ENCODE data around the gene COG5.
"Not testable (repeated sequence)": the region's sequence is repeated elsewhere in the genome, so short reads cannot be mapped to it uniquely, and the experiment has no call there.

The COG5 gene

DNA sequence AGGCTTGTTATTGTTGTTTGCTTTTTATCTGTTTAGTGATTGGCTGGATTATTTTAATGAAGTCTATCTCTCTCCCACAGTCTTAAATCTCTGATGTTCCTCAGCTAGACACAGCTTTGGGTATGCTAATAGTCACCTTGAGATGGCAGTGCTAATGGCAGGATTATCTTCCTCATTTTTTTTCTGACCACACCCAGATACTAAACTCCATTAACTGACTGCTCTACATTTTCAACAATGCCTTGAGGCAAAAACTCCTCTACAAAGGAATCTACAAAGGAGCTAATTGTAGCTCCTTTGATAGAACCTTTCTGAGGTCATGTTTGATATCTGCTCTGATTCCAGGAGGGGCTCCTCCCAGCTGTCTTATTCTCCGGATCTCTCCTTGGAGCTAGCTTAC is 272.3 kb downstream of the COG5 start:
- no peak for FAIRE-seq

GRCh38 chr7:107286751-107287621 is 276.7 kb downstream of the COG5 start:
- FAIRE-seq (no peak), DNase-seq (ENCODE audit: insufficient read length, low spot score) (no peak)

More for the DNA sequence above, 272.3 kb downstream of the COG5 start:
- DNase-seq (ENCODE audit: insufficient read length, low spot score): no peak

DNA sequence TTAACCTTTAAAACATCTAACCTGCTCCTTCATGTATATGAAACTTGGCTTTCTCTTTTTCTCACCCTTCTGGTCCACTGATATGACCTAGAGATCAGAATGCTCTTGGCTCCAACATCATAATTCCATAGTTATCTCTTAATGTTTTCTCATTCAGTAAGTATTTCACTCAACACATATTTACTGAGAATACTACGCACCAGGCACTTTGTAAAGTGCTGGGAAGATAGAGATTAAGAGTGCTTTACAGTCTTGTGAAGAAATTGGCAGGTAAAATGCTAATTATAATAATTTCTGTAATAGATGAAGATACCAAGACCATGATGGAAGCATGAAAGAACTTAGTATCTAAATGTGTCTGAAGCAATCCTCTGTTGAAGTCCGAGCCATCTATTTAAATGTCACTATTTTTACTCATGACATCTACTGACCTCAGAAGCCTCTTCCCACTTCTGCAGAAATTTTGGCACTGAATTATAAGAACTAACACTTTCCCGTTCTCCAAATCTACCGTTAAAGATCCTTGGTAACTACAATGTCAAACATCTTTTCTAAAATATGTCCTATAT is 278.7 kb downstream of the COG5 start:
- FAIRE-seq: no peak

GRCh38 chr7:107277331-107277730 is 286.4 kb downstream of the COG5 start:
- no peak for DNase-seq (ENCODE audit: insufficient read length, low spot score)
- no peak for FAIRE-seq

More for the DNA sequence above, 278.7 kb downstream of the COG5 start:
- DNase-seq (ENCODE audit: insufficient read length, low spot score): no peak

- DNase-seq (ENCODE audit: insufficient read length, low spot score) (no peak), FAIRE-seq (no peak)
Measured at GRCh38 chr7:107276220-107276827, 287.4 kb downstream of the COG5 start.

DNA sequence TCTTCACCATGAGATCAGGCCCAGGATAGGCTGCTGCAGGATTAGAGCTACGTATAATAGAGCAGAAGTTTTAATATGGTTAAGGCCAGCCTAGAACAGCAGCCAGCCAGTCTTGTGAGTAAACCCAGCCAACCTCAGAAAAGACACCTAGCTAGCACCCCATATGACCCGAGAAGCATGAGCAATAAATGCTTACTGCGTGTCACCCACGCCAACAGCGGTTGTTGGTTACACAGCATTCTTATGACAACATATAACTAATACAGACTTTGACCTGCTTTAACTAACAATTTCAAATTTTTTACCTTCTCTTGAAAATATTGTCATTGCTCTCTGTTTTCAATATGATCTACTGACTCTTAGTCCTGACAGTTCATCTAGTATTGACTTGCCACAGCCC is 289.2 kb downstream of the COG5 start:
- DNase-seq (ENCODE audit: insufficient read length, low spot score) (no peak), FAIRE-seq (no peak)

DNA sequence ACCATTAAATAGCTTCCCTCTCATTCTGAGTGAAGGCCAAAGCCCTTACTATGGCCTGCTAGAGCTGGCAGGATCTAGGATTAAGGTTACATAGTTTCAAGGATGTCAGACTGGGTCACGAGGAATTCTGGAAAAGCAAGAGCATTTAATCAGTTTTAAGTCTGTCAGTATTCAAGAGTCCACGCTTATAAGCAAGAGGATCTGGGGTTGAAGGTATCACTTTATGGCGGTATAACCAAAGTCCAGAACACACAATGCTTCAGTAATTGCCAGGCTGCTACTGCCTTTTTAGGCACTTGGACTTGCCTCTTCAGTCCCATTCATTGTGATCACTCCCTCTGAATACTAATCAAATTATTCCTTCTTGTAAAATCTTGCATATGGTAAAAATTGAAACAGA is 293.9 kb downstream of the COG5 start:
- FAIRE-seq (no peak), DNase-seq (ENCODE audit: insufficient read length, low spot score) (no peak)

- no peak for DNase-seq (ENCODE audit: insufficient read length, low spot score)
- FAIRE-seq: no peak
Measured at GRCh38 chr7:107268594-107268993, 295.1 kb downstream of the COG5 start.

DNA sequence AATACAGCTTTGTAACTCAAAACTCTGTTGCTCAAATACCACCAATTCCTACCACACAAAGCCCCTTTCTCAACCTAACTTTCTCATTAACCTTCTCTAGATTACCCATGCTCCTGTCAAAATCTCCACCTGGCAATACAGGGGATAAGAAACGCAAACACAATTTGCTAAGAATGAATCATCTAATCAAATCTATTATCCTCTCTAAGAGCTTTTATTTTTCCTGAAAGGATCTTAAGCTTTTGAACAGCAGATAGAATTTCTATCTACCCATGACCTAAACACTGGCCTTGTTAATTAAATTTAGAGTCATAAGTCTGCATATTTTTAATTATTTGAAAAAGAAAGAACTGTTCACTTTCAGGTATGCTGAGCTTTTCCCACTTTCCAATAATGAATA is 296.6 kb downstream of the COG5 start:
- FAIRE-seq: no peak
- no peak for DNase-seq (ENCODE audit: insufficient read length, low spot score)

GRCh38 chr7:107264723-107265122 is 299.0 kb downstream of the COG5 start:
- DNase-seq (ENCODE audit: insufficient read length, low spot score) (no peak), FAIRE-seq (no peak)

GRCh38 chr7:107262857-107263256 is 300.9 kb downstream of the COG5 start:
- FAIRE-seq (no peak), DNase-seq (ENCODE audit: insufficient read length, low spot score) (no peak)

GRCh38 chr7:107258737-107259136 is 305.0 kb downstream of the COG5 start:
- DNase-seq (ENCODE audit: insufficient read length, low spot score) (no peak), FAIRE-seq (no peak)

GRCh38 chr7:107255602-107256001 is 308.1 kb downstream of the COG5 start:
- FAIRE-seq (no peak), DNase-seq (ENCODE audit: insufficient read length, low spot score) (no peak)

DNA sequence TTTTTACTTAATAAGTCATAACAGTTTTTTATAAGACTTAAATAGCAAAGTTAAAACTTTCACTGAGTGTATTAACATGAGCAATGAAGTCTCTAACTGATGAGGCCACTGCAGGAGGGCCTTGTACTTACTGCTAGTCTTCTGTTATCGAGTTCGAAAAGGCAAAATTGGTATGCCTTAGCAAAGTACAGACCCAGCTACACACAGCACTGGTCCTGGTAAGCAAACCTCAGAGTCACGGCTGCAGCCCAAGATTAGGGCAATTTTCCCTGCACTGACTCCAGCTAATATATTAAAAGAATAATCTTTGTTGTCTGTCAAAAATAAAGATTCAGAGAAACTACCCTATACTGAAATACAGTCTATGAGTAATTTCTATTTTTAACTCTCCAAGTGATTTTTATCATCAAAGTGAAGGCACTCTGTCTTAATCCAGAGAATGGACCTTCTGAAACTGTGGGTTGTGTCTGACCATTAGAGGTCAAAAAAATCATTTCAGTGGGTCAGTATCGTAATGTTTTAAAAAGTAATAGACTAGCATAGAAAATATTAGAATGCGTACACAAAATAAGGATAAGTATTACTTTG is 309.2 kb downstream of the COG5 start:
- DNase-seq (ENCODE audit: insufficient read length, low spot score) (no peak), FAIRE-seq (no peak)

DNA sequence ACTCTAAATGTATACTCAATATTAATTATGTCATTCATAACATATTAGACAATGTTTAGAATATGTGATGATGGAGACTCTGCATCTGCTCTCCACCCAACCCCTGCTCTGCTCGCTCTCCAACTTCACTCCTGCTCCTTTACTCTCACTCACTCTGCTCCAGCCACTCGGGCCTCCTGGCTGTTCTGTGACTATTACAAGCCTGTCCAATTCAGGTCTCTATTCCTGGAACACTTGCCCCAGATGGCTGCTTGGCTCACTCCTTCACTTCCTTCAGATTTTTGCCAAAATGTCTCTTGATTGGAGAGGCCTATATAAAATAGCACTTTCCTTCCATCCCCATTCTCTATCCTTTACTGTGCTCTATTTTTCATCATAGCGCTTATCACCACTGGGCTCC is 310.1 kb downstream of the COG5 start:
- FAIRE-seq: no peak
- no peak for DNase-seq (ENCODE audit: insufficient read length, low spot score)

DNA sequence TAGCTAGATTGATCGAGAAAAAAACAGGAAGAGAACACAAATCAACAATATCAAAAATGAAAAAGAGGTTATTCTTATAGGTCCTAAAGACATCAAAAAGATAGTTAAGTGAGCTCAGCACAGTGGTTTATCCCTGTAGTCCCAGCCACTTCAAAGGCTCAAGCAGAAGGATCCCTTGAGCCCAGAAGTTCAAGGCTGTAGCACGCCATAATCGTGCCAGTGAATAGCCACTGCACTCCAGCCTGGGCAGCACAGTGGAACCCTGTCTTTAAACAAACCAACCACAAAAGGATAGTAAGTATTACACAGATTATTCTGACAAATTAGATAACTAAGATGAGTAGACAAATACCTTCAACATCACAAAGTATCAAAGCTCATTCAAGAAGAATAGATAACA is 311.8 kb downstream of the COG5 start:
- FAIRE-seq (no peak), DNase-seq (ENCODE audit: insufficient read length, low spot score) (no peak)

DNA sequence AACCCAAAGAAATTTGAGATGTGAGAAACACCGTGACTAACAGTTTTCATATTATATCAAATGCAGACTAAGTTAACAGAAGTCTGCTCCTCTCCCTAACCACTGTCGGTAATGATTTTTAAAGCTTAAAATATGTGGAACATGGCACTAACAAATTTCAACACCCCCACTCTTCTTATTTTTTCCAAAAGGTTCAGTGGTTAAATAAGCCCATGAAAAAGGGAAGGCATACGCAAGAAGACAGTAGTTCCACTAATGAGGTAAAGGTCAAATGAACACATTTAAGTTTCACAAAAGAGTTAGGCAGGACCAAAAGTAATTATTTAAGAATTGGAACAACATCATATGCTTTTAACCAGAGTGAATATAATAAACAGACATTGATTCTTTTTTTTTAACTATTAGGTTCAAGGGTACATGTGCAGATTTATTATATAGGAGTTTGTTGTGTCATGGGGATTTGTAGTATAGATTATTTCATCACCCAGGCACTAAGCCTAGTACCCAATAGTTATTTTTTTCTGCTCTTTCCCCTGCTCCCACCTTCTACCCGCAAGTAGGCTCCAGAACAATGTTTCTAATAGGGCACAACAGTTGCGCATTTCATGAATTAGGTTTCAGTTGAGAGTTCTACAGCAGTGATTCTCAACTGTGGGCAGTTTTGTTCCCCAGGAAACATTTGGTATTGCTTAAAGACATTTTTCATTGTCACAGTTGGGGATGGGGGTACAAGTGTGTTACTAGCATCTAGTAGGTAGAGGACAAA is 315.0 kb downstream of the COG5 start:
- FAIRE-seq (no peak), DNase-seq (ENCODE audit: insufficient read length, low spot score) (no peak)

DNA sequence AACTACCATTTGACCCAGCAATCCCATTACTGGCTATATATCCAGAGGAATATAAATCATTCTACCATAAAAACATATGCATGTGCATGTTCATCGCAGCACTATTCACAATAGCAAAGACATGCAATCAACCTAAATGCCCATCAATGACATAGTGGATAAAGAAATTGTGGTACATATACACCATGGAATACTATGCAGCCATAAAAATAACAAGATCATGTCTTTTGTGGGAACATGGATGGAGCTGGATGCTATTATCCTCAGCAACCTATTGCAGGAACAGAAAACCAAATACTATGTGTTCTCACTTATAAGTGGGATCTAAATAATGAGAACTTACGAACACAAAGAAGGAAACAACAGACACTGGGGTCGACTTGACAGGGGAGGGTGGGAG is 316.9 kb downstream of the COG5 start:
- not testable (repeated sequence) for FAIRE-seq; DNase-seq (ENCODE audit: insufficient read length, low spot score)

DNA sequence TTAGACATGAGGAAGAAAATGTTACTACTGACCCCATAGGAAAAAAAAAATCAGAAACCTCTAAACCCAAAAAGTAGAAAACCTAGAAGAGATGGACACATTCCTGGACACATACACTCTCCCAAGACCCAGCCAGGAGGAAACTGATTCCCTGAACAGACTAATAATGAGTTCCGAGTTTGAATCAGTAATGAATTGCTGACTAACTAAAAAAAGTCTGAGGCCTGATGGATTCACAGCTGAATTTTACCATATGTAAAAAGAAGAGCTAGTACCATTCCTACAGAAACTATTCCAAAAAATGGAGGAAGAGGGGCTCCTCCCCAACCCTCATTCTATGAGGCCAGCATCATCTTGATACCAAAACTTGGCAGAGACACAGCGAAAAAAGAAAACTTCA is 319.1 kb downstream of the COG5 start:
- DNase-seq (ENCODE audit: insufficient read length, low spot score): no peak
- no peak for FAIRE-seq

GRCh38 chr7:107242267-107242666 is 321.5 kb downstream of the COG5 start:
- DNase-seq (ENCODE audit: insufficient read length, low spot score) (no peak), FAIRE-seq (no peak)

DNA sequence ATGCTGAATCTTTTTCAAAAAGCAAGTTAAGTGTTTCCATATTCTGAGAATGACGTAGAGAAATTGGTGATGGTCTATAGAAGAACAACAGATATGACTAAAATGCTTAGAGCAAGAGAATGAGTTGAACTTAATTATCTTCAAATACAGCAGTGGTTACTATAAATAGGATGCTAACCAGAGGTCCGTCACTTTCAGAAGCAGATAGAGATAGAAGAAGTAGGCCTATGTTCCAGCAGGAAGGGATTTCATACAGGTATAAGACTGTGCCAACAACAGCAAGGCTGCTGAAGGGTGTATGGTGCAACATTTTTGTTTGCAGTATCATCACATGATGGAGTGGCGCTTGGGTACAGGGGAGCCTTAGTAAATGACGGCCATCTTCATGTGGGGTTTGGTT is 326.3 kb downstream of the COG5 start:
- FAIRE-seq: no peak

More for the DNA sequence above, 326.3 kb downstream of the COG5 start:
- DNase-seq (ENCODE audit: insufficient read length, low spot score): no peak

Measured in HTR-8/SVneo (cell line).